ENCODE results near the gene HPSE2. TPM values are rescaled to one million over a fixed set of nuclear protein-coding genes. Genes with fewer than 3 reads are reported as not detected.

Gene HPSE2
- total and polyA plus RNA-seq, 4 donors = 0.05 TPM; not detected in 3

DNA sequence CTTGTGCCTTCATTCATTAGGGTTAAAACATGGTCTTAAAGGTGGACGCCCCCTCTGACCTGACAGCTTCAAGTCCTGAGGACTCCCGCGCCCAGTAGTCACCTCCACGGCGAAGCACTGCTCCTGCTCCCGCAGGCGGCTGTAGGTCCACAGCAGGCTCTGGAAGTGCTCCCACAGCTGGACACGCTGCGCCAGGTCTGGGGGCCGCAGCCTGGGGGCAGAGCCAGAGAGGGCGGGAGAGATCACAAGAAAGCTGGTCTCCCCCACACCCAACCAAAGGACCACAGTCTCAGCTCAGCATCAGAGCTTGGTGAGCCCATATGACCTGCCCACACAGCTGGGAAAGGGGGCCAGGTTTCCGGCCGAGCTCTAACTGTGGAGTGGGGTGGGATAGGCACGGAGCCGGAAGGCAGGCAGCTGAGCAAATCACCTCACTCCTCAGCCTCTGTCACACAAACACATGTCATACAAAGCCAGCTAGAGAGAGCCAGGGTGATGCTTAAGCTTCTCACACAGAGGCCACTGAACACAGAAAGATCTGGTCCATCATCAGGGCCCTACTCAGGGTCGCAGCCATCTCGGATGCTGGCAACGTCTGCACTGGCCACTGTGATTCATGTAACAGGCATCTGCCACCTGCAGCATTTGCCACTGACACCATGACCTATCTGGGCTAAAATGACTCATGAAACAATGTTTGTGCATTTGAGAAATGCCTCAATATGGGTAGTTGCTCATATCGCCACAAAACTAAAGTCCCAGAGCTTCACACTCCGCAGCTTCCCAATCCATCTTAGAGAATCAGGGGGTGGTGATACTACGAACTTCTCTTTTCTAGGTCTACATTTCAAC lies 801.5 kb downstream of the HPSE2 start (continued):
- TF ChIP-seq, protein P1, sequence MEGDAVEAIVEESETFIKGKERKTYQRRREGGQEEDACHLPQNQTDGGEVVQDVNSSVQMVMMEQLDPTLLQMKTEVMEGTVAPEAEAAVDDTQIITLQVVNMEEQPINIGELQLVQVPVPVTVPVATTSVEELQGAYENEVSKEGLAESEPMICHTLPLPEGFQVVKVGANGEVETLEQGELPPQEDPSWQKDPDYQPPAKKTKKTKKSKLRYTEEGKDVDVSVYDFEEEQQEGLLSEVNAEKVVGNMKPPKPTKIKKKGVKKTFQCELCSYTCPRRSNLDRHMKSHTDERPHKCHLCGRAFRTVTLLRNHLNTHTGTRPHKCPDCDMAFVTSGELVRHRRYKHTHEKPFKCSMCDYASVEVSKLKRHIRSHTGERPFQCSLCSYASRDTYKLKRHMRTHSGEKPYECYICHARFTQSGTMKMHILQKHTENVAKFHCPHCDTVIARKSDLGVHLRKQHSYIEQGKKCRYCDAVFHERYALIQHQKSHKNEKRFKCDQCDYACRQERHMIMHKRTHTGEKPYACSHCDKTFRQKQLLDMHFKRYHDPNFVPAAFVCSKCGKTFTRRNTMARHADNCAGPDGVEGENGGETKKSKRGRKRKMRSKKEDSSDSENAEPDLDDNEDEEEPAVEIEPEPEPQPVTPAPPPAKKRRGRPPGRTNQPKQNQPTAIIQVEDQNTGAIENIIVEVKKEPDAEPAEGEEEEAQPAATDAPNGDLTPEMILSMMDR (IDR thresholded peaks at IDR 0.05; ENCODE audit: low read depth, low read length, missing input control) = no peak

DNA sequence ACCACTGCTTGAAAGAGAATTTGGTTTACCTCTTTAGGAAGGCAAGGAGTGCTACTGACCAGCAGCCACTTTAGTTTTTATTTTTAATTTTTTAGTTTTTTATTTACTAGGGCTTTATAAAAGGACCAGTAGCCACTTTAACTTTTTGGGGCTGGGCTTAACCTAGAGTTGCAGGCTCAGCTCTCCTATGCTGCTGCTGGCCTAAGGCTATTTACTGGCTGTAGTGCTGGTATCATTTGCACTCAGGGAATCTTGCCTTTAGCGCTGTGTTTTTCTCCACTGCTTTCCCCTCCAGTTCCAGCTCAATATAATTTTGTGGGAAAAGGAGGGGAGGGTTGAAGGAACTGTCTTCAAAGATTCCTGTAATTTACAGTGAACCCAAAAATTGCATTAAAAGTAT lies 802.3 kb downstream of the HPSE2 start:
- no peak overlapping the region for H3K4me3 ChIP-seq (ENCODE audit: low read depth in 1 of 3, low read length in 3 of 3)
- WGBS = 100% methylated on average over 1 of the region's 1 CpG
- H3K27me3 ChIP-seq (ENCODE audit: control insufficient read depth in 4 of 4, insufficient read depth in 4 of 4, low read length in 3 of 4) = no peaks in the 10 kb centered on the region
- no peaks in the 10 kb centered on the region for H3K9me3 ChIP-seq (ENCODE audit: control insufficient read depth in 4 of 4, low read length in 3 of 4)
- no peak for DNase-seq (ENCODE audit: low spot score)
- no peak overlapping the region for H3K9ac ChIP-seq (ENCODE audit: low read depth in 1 of 2, low read length in 2 of 2)
- peaks cover 31 to 56% (median 49%) of the 10 kb centered on the region in 4 donors for H3K36me3 ChIP-seq (ENCODE audit: control insufficient read depth in 4 of 4, insufficient read depth in 3 of 4, low read depth in 1 of 4, low read length in 3 of 4)
- no peaks in the 10 kb centered on the region for H3K4me1 ChIP-seq (ENCODE audit: control insufficient read depth in 4 of 4, insufficient read depth in 4 of 4, low read length in 3 of 4)
- H3K27ac ChIP-seq (ENCODE audit: low read depth in 1 of 2, low read length in 2 of 2) = no peak overlapping the region
- TF ChIP-seq FOXA2 (IDR thresholded peaks at IDR 0.05) (no peak), NR2F2 (IDR thresholded peaks at IDR 0.05) (no peak), GABPA (IDR thresholded peaks at IDR 0.05 in 1 of 2, conservative IDR thresholded peaks at IDR 0.05 in 1 of 2) (no peak), RXRA (IDR thresholded peaks at IDR 0.05) (no peak), RAD21 (IDR thresholded peaks at IDR 0.05) (no peak), YY1 (IDR thresholded peaks at IDR 0.05) (no peak), JUND (IDR thresholded peaks at IDR 0.05) (no peak), MAX (IDR thresholded peaks at IDR 0.05) (no peak), HNF4G (IDR thresholded peaks at IDR 0.05) (no peak), SP1 (IDR thresholded peaks at IDR 0.05) (no peak), EGR1 (IDR thresholded peaks at IDR 0.05; ENCODE audit: low read depth in 2 of 2) (no peak), FOXA1 (IDR thresholded peaks at IDR 0.05) (no peak), HNF4A (conservative IDR thresholded peaks at IDR 0.05) (no peak), TAF1 (conservative IDR thresholded peaks at IDR 0.05) (no peak)
- TF ChIP-seq, protein P2, sequence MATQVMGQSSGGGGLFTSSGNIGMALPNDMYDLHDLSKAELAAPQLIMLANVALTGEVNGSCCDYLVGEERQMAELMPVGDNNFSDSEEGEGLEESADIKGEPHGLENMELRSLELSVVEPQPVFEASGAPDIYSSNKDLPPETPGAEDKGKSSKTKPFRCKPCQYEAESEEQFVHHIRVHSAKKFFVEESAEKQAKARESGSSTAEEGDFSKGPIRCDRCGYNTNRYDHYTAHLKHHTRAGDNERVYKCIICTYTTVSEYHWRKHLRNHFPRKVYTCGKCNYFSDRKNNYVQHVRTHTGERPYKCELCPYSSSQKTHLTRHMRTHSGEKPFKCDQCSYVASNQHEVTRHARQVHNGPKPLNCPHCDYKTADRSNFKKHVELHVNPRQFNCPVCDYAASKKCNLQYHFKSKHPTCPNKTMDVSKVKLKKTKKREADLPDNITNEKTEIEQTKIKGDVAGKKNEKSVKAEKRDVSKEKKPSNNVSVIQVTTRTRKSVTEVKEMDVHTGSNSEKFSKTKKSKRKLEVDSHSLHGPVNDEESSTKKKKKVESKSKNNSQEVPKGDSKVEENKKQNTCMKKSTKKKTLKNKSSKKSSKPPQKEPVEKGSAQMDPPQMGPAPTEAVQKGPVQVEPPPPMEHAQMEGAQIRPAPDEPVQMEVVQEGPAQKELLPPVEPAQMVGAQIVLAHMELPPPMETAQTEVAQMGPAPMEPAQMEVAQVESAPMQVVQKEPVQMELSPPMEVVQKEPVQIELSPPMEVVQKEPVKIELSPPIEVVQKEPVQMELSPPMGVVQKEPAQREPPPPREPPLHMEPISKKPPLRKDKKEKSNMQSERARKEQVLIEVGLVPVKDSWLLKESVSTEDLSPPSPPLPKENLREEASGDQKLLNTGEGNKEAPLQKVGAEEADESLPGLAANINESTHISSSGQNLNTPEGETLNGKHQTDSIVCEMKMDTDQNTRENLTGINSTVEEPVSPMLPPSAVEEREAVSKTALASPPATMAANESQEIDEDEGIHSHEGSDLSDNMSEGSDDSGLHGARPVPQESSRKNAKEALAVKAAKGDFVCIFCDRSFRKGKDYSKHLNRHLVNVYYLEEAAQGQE (IDR thresholded peaks at IDR 0.05) = no peak
- TF ChIP-seq, protein P3, sequence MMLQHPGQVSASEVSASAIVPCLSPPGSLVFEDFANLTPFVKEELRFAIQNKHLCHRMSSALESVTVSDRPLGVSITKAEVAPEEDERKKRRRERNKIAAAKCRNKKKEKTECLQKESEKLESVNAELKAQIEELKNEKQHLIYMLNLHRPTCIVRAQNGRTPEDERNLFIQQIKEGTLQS (IDR thresholded peaks at IDR 0.05) = no peak
- TF ChIP-seq, protein P4, sequence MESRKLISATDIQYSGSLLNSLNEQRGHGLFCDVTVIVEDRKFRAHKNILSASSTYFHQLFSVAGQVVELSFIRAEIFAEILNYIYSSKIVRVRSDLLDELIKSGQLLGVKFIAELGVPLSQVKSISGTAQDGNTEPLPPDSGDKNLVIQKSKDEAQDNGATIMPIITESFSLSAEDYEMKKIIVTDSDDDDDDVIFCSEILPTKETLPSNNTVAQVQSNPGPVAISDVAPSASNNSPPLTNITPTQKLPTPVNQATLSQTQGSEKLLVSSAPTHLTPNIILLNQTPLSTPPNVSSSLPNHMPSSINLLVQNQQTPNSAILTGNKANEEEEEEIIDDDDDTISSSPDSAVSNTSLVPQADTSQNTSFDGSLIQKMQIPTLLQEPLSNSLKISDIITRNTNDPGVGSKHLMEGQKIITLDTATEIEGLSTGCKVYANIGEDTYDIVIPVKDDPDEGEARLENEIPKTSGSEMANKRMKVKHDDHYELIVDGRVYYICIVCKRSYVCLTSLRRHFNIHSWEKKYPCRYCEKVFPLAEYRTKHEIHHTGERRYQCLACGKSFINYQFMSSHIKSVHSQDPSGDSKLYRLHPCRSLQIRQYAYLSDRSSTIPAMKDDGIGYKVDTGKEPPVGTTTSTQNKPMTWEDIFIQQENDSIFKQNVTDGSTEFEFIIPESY (IDR thresholded peaks at IDR 0.05) = no peak
- TF ChIP-seq, protein P1 (IDR thresholded peaks at IDR 0.05; ENCODE audit: low read depth, low read length, missing input control) = no peak
